Activated CD4-positive, alpha-beta T cell treated with anti-CD3 and anti-CD28 coated beads for 24 hours (primary cell): ENCODE measurements around the gene GNB3.

Experiments used
- DNase-seq, 2 donors: peaks; one replicate each; pipeline ENCODE4 v3.0.0-alpha.2; 2020; ENCODE audit warnings: low read depth in 2 of 2

The GNB3 gene

DNA sequence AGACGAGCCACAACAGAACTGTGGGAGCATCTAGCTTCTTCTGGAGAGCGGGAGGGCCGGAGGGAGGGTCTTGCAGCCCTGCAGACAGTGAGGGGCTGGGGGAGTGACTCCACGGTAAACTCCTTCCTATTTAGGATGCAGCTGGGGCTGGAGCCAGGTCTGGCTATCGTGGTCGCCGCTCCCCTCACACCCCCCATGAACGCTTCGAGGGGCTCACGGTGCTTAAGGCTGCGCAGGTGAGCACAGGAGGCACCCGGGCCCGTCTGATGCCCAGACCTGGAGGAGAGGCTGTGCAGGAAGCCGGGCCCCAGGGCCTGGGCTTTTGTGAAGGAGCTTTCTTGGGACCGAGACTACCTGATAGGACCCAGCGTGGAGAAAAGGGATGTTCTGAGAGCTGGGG lies 3.9 kb upstream of the GNB3 start:
- DNase-seq: no peak

DNA sequence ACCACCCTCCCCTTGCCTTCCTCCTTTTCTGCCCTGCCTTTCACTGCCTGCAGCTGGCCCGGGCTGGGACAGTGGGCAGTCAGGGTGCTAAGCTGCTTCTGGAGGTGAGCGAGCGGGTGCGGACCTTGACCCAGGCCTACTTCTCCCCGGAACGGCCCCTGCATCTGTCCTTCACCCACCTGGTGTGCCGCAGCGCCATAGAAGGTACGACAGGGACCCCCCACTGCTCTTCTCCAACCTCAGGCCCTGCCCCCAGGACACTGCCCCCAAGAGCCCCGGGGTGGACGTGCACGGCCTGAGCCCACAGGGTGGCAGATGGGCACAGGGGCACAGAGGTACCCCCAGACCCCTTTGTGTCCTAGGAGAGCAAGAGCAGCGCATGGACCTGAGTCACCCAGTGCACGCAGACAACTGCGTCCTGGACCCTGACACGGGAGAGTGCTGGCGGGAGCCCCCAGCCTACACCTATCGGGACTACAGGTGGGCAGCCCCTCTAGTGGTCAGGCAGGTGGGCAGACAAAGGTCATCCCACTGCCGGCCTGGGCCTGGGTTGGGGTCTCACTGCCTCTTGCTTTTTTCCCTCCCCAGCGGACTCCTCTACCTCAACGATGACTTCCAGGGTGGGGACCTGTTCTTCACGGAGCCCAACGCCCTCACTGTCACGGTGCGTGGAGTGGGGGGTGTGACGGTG lies 3.2 kb upstream of the GNB3 start:
- no peak for DNase-seq

DNA sequence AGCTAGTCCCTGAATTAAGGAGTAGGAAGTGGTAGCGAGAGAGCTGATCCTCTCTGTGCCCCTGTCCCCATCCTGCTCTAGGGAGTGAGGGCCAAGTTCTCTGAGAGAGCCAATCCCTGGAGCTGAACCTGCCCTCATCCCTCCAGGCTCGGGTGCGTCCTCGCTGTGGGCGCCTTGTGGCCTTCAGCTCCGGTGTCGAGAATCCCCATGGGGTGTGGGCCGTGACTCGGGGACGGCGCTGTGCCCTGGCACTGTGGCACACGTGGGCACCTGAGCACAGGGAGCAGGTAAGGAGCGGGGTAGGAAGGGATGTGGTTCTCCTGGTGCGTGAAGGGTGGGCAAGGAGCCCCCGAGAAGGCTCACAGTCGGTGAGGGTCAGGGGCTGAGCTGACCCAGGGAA lies 1.9 kb upstream of the GNB3 start:
- no peak for DNase-seq

DNA sequence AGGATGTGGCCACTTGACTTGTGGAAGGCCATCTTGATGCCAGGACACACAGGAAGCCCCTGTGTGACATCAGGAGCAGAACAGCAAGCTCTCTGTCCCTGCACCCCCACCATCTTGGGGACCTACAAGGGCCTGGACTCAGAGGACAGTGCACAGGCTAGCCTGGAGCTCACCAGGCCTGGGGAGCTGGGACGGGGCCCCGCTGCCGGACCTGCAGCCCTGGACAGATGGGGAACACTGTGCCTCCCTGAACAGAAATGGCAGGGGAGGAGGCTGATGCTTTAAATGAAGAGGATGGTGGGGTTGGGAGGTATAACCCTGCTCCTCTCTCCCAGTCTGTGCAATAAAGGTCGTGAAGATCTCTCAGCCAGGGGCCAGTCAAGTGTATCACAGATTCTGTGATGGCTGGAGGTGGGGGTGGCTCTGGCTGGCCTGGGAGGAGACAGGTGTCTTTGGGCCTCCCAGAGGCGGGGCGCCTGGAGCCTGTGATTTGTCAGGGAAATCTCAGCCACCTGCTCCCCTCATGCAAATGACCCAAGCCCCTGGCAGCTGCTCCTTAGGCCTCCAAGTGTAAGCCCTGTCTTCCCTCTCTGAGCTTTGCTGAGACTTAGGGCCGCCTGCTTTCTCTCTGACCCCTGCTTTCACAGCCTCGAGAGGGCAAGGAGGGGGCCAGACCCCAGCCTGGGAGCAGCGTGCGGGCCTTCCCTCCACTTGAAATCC lies 1.1 kb upstream of the GNB3 start:
- DNase-seq: no peak

DNA sequence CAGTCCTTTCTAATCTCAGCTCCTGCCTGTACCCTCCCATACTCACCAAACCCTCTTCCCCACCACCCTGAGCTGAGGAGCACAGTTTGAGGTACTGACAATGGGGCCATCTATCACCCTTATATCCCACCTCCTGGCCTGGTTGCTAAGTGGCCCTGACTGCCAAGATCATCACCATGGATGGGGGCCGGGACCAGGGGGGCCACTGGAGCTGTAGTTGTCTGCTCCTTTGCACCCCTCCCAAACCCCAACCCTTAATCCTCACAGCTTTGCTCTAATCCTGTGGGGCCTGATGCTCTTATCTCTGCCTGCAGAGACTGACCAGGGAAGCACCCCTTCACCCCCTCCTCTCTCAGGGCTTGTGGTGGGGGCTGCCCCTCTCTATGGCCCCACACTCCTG lies 395 bp upstream of the GNB3 start:
- DNase-seq: no peak

DNA sequence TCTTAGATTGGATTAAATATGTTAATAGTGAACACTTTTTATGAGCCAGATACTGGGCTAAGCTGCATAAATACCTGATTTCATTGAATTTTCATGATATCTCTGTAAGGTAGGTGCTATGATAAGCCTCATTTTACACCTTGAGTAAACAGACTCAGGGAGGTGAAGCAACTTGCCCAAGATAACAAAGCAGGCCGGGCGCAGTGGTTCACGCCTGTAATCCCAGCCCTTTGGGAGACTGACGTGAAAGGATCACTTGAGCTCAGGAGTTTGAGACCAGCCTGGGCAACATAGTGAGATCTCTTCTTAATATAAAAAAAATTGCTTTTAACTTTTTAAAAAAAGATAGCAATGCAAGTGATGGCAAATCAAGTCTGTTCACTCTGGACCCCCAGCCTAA lies 1.4 kb downstream of the GNB3 start:
- no peak for DNase-seq

DNA sequence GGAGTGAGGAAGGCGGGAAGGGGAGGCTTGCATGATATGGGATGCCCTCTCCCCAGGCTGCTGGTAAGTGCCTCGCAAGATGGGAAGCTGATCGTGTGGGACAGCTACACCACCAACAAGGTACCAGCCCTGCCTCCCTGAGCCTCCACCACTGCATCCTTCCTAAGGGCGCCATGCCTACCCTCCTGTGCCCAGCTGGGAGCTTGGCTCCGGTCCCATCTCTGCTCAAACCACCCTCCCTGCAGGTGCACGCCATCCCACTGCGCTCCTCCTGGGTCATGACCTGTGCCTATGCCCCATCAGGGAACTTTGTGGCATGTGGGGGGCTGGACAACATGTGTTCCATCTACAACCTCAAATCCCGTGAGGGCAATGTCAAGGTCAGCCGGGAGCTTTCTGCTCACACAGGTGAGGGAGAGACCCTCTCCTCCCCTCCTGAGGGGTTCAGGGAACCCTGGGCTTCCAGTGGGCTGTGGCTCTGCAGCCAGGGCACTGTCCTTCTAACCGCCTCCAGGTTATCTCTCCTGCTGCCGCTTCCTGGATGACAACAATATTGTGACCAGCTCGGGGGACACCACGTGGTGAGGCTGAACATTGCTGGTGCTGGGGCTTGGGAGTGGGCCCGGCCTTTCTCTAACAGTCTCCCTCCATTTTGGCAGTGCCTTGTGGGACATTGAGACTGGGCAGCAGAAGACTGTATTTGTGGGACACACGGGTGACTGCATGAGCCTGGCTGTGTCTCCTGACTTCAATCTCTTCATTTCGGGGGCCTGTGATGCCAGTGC lies 2.6 kb downstream of the GNB3 start:
- DNase-seq: no peak

DNA sequence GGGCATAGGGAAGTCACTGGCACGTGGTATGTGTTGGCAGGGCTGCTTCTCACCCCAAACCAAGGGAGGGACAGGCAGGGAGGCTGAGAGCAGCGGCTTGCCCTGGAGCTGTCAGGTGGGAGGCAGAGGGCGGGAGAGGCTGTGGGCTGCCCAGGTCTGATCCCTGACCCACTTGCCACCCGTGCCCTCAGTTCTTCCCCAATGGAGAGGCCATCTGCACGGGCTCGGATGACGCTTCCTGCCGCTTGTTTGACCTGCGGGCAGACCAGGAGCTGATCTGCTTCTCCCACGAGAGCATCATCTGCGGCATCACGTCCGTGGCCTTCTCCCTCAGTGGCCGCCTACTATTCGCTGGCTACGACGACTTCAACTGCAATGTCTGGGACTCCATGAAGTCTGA lies 4.7 kb downstream of the GNB3 start:
- no peak for DNase-seq

DNA sequence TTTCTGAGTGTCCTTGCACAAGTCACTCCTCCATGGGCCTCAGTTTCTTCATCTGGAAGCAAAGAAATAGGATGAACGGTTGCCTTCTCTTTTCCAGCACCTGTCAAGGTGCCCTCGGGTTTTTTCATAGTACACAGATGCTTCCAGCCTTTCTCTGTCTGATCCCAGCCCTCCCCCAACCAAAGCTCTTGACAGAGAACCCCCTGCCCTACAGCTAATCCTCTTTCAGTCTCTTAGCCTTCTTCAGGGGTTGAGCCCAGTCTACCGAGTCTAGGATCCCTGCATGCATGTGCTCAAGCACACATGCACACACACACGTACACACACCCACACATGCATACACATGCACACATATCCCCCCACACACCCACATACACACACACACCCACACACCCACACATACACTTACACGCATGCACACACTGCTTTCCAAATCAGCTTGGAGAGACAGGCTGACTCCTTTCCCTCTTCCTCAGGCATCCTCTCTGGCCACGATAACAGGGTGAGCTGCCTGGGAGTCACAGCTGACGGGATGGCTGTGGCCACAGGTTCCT lies 5.7 kb downstream of the GNB3 start:
- DNase-seq: no peak

DNA sequence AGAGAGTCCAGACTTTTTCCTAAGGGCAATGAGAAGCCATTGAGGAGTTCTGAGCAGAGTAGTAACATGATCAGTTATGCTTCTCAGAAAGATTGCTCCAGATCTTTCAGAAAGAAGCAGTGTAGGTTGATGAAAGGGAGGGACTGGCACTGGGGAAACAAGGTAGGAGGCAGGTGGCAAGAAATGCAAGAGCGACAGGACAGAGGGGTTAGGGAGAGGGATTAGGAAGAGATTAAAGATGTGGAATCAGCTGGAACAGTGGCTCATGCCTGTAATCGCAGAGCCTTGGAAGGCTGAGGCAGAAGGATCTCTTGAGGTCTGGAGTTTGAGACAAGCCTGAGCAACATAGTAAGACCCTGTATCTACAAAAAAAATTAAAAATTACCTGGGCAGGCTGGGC lies 7.0 kb downstream of the GNB3 start:
- DNase-seq: no peak

DNA sequence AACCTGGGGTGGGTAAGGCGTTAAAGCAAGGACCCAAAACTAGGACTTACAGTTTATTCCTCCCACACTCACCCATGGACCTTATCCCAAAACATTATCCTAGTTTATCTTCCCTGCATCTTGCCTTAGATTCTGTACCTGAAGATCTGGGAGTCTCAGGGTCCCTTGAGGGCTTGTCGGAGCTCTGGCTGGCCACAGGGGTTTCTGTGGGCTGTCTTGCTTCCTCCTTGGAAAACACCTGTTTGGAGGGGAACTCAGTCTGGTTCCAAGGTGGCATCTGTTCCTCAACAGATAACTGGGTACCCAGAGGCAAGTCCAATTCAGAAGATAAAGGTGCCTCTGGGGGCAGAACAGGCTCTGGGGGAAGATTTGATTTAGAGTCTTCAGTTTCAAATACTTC lies 8.7 kb downstream of the GNB3 start:
- DNase-seq: no peak

DNA sequence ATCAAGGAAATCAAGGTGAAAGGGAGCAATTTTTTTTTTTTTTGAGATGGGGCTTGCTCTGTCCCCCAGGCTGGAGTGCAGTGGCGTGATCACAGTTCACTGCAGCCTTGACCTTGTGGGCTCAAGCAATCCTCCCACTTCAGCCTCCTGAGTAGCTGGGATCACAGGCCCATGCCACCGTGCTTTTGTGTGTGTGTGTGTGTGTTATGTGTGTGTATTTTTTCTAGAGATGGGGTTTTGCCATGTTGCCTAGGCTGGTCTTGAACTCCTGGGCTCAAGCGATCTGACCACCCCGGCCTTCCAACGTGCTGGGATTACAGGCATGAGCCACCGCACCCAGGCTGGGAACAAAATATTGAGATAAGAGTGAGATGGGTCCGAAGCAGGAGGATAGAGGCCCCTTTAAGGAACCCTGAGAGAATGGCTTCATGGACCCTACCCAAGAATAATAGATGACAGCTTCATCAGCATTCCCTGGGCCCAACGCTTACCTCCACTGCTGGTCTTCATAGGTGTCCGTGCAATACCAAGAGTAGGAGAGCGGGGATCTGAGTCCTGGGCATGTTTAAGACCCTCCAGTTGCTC lies 9.3 kb downstream of the GNB3 start:
- DNase-seq: no peak

DNA sequence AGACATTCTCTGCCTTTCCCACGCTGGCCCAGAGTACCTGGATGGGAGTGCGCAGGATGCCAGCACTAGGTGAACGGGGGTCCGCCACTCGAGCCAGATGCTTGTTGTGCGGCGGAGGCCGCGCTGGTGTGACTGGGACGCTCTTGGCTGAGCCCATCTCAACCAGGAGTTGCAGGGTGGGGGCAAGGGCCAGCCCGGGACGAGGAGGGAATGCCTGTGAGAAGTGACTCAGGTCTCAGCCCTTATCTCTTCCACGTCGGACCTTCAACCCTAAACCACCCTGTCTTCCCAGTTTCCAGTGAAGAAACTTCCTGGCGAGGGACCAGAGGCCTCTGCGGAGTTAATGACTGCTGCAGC lies 10.0 kb downstream of the GNB3 start:
- no peak for DNase-seq

DNA sequence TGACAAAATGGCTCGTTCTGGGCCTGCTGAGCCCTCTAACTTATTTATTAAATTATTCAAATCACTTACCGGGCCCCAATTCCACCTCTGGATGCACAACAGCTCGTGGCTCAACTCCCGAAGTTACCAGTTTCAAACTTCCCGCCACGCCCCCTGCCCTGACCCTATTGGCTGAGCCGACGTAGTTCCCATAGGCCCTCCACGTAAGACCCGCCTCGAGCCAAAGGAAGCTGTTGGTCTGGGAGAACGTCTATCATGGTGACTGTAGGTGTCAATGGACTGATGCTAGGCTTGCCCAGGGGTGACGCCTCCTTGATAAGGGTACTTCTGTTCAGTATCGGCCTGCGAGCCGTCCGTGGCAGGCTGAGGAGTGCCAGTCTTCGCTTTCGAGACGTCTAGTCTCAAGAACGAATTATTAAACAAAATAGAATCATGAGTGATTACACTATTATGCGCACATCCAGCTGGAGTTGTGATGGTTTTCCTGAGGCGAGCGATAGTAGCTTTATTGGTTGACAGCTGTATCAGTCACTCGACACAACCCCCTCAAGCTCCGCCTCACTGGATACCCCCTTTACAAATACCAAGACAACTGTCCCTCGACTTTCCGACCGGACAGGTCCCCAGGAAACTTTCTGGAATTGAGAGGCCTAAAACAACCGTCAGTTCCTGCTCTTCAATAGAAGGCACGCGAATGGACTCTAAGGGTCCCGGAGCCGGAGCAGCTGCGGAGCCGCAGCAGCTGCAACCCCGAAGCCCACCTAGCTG lies 10.6 kb downstream of the GNB3 start, which contains the start of gene CDCA3:
TSS of gene CDCA3 (minus strand) at position 134 of the 768 bp plus-strand sequence. CDS start 334 bp downstream, outside the sequence.
- DNase-seq: peak; percentile 91 to 95

DNA sequence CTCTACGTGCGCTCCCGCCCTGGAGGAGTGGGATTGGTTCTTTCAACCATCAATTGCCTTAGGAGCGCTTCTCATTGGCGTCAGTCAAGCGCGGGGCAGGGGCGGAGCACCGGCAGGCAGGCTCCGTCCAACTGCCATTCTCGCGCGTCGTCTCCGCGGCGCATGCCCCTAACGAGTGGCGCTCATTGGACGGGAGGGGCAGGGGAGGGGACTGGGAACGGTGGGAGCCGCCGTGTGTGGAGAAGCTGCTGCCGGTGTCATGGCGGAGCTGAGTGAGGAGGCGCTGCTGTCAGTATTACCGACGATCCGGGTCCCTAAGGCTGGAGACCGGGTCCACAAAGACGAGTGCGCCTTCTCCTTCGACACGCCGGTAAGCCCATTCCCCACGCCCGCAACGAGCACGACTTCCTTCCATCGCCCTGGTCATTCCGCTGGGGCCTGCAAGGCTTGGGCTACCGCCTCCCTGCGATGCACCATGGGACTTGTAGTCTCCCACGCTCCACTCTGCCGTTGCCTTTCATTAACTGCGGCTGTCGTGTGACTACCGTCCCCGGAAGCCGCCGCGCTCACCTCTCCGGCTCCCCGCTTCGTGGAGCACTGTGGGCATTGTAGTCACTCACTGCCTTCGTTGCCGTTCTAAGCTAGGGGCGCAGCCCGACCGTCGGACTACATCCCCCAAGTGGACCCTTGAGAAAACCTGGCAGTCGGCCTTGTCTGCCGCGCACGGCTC lies 11.4 kb downstream of the GNB3 start, which contains the start of gene USP5:
TSS of gene USP5 (plus strand) at position 230 of the 730 bp plus-strand sequence. CDS start at position 260, 30 bp downstream.
- DNase-seq: peak; percentile 93 to 95

DNA sequence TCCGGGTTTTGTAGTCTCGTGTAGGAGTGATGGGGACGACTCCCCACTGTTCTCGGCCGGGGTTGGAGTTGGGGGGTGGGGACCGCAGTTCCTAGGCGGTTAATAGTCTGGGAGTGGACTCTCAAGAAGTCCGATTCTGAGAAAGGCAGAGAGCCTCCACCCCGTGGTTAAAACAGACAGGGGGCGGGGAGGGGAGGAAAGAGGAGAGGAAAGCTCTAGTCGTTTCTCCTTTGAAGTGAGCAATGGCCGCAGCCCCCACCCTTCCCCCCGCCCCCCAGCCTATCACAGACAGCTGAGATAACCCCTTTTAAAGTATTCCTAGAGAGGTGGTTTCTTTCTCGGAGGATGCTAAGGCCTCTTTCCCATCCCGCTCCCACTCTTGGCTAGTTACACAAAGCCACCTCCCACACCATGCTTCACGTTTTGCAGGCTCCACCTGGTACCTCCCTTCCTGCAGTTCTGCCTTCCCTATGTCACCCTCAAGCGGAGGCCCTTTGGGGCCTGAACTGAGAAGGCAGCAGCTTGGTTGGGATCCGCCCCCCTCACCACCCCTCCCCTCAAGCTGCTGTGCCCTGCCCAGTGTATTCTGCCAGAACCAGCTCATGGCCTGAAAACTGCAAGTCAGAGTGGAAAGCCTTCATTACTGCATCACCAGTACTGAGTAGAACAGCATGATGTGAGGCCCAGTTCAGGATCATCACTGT lies 12.1 kb downstream of the GNB3 start:
- DNase-seq: peak; percentile 56 to 64

DNA sequence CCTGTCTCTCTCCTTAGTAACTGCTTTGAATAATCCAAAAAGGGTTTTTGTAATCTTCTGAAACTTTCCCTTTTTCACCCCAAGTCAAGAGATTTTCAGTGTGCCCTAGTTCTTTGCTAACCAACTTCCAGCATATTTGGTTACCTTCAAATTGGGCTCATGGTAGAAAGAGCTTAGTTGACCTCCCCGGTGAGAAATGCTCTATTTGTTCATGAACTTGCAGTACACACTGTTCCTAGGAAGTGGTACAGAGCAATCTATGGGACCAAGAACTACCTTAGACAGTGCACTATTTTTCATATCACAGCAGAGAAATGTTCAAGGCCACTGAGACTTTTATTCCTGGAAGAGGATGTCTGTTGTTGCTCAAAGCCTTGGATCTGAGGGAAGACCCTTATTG lies 12.9 kb downstream of the GNB3 start:
- no peak for DNase-seq

DNA sequence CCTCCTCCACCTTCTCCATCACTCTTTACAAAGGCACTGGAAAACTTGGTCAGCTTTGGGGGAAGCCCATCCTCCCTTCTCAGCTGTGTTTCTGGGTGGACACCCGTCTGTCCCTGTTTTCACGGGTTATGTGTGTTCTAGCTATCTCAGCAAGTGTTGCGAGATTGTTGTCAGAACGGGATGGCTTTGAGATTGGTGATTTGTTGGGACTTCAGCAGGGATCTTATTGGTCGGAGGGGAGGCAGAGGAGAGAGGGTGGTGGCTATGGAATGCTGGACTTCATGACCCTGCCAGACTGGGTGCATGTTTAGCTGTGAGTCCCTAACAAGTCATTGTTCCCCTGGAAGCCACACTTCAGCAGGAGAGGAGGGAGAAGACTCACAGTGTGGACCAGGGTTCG lies 13.3 kb downstream of the GNB3 start:
- DNase-seq: no peak

DNA sequence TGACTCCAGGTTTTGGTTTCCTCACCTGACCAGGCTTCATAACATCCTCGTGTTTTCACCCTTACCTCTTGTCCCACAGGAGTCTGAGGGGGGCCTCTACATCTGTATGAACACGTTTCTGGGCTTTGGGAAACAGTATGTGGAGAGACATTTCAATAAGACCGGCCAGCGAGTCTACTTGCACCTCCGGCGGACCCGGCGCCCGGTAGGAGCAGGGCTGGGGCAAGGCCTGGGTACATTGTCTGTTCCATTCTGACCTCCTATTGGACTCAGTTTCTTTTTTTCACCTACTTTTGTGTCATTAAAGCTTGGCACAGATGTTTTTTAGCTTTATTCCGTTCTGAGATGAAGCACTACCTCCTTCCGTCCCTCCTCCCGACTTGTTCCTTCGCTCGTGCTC lies 14.6 kb downstream of the GNB3 start:
- DNase-seq: no peak

DNA sequence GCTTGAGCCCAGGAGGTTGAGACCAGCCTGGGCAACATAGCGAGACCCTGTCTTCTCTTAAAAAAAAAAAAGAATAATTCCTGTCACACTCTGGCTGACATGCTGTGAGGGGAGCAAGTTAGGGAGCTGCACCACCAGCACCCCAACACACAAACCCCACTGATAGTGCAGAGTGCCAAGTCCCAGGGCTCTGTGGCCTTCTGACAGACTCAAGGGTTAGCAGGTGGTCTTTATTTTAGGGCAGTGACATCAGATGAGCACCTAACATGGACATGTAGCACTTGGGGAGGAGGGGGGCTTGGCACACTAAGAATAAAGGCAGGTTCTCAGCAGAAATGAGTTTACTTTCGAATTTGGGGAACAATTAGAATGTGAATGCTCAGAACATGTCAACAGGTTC lies 18.1 kb downstream of the GNB3 start:
- no peak for DNase-seq
